ENCODE measurements around the gene SCML1.
A peak's percentile ranks its signal among the peaks of the same experiment; 100 is the strongest.

DNA sequence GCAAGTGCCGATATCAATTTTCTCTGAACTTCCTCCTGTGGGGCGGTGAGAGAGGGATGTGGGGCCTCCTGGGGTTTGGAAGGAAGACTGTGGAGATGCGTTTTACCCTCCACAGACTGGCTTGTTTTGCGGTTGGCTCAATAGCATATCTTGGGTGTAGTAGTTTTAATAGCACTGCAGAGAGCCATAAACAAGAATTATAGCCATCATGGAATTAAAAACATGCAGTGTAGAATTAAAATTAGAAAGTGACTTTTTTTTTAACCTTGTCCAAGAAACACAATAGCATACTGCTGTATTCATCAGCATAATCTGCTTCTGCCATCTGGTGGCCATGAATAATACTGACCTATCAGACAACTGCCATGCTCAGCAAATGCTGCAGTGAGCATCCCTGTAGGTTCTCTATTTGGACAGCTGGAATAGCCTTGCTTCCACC, 47.3 kb upstream of the SCML1 start:
- TF ChIP-seq EZH2phosphoT487 (IDR thresholded peaks at IDR 0.05; ENCODE audit: low read depth): no peak
- TF ChIP-seq, protein P1, sequence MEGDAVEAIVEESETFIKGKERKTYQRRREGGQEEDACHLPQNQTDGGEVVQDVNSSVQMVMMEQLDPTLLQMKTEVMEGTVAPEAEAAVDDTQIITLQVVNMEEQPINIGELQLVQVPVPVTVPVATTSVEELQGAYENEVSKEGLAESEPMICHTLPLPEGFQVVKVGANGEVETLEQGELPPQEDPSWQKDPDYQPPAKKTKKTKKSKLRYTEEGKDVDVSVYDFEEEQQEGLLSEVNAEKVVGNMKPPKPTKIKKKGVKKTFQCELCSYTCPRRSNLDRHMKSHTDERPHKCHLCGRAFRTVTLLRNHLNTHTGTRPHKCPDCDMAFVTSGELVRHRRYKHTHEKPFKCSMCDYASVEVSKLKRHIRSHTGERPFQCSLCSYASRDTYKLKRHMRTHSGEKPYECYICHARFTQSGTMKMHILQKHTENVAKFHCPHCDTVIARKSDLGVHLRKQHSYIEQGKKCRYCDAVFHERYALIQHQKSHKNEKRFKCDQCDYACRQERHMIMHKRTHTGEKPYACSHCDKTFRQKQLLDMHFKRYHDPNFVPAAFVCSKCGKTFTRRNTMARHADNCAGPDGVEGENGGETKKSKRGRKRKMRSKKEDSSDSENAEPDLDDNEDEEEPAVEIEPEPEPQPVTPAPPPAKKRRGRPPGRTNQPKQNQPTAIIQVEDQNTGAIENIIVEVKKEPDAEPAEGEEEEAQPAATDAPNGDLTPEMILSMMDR (IDR thresholded peaks at IDR 0.05; ENCODE audit: low read depth, low read length): peak; percentile 59
